ENCODE data around the gene KATNAL1.
"Not testable (repeated sequence)": the region's sequence is repeated elsewhere in the genome, so short reads cannot be mapped to it uniquely, and the experiment has no call there.

KATNAL1 gene

DNA sequence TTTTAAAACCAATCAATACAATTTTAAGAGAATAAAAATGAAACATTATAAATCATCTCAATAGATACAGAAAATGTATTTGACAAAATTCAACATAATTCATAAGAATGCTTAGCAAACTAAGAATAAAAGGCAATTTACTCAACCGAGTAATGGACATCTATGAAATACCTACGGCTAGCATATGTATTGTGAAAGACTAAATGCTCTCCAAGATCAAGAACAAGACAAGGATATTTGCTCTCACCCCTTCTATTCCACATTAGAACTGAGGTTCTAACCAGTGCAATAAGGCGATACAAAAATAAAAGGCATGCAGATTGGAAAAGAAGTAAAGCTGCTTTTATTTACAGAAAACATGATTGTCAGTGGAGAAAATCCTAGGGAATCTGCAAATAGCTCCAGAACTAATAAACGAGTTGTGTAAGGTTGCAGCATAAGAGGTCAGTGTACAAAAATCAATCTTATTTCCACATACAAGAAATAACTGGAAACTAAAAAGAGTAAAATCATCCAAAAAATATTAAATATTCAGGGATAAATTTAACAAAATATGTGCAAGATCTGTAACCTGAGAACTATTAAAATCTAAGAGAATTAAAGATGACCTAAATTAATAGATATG lies 16.4 kb downstream of the KATNAL1 start:
- no peak for DNase-seq

- no peak for DNase-seq
Observed at GRCh38 chr13:30289533-30289932, 17.8 kb downstream of the KATNAL1 start.

- DNase-seq: not testable (repeated sequence)
Observed at GRCh38 chr13:30286059-30286458, 21.3 kb downstream of the KATNAL1 start.

DNA sequence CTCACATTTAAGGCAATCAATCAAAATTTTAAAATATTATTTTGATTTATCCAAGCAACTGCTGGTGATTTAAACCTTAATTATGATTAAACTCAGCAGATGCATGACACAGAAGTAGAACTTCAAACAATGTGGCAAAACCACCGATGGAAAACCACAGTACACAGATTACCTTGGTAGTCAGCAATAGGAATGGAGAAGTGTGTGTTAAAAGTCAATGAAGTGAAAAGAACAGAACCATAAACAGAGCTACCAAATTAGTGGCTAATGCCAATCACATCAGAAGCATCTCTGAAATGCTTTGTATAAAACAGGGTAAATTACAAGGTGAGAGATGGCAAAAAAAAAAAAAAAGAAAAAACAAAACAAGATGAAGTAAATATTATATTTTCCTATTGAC lies 31.2 kb downstream of the KATNAL1 start:
- no peak for DNase-seq

DNA sequence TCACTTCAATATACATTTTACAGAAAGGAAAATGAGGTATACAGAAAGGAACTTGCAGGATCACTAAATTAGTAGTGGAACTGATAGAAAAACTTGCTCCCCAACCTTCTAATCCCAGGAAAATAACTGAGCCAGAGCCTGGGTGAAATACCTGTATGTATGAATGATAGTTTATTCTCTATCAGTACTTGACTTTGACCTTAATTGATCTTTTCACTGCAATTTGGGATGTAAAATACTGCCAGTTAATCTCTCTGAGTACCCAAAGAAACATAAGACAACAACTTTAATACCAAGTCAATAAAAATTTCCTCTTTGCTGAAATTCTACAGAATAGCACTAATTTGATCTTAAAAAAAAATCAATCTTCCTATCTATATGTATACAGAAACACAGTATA lies 33.3 kb downstream of the KATNAL1 start:
- DNase-seq: no peak

- not testable (repeated sequence) for DNase-seq
Observed at GRCh38 chr13:30270035-30270434, 37.3 kb downstream of the KATNAL1 start.

DNA sequence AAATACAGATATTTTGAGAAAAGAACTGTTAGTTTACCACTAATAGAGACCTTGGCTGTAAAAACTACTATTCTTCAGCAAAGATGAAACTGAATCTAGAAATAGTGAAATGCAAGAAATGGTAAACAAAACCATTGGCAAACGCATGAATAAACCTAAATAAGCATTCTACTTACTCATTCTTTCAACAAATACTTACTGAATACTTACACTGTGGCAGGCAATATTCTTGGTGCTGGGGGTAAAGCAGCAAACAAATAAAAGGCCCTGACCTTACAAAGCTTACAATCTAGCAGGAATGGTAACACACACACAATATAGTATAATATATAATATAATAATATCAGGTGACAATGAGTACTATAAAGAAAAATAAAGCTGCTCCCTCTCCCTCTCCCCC lies 38.7 kb downstream of the KATNAL1 start:
- DNase-seq: no peak

DNA sequence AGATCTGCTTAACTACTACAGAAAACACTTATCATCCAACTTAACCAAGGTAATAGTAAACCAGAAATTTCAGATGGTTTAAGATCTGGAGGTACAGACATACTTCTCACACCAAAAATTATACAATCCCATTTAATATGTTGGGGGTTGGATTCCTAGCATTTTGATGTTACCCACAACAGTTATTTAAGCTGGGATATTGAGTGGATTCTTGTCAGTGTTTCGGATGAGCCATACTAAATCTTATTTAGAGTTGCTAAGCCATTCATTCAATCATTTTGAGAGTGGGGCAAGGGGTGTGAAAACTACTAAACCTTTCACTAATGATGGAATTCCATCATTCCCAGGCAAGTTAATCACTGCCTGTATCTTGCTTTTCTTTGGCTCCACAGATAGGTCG lies 40.6 kb downstream of the KATNAL1 start:
- DNase-seq: no peak

GRCh38 chr13:30259149-30259733 lies 48.1 kb downstream of the KATNAL1 start:
- not testable (repeated sequence) for DNase-seq

DNA sequence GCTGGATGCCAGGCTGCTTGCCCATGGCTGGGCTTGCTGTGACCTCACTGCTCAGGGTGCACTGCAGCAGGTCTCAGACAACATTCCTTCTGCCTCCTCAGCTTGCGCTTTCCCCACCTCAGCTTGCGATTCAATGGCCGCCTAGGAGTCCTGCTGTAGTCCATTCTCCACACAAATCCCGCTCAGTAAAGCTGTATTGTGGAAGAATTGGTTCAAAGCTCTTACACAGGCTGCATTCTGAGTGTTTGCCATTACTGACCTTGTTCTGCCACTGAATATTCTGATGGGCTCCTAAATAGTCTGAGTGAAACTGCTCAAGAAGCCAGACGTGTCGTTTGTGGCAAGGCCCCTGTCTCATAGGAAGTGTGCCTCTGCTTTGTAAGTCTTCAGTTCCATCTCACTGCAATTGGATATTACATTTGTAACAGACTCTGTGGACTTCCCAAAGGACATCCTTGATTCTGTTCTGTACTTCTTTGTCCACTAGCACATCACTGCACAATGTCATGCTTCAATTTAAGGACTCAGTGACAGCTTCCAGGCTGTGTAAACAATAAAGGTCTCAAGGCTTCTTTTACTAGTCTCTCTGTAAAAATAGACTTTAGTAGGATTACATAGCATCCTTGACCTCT lies 49.8 kb downstream of the KATNAL1 start:
- DNase-seq: no peak

DNA sequence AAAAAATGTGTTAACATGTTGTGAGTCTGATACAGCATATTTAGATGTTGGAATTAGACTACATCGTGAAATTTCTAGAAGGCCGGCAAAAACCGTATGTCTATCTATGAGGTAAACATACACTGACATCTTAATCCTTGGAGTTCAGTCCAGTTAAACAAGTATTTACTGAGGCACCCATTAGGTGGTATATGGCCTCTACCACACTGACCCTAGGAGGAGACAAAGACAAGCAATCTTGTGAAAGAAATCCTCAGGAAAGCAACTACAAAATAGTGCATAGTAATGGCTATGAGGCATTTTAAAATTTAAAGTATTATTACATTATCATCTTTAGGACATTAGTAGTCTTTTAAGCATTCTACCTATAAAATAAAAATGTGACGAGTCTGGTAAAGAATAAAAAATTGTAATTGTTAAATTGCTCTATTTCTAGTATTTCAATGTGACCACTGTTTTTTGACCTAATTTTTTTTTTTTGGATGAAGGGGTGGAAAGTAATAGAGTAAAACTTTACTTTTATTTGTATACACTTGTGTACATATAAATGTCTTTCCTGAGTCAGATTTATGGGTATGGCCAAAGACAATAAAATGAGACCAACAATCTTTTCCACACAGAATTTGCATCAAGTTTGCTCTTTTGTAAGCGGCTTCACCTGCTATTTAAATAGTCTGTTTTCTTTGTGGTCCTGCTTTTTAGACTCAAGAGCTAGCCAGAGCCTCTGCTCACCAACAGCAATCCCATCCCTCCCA lies 50.5 kb downstream of the KATNAL1 start:
- DNase-seq: no peak

DNA sequence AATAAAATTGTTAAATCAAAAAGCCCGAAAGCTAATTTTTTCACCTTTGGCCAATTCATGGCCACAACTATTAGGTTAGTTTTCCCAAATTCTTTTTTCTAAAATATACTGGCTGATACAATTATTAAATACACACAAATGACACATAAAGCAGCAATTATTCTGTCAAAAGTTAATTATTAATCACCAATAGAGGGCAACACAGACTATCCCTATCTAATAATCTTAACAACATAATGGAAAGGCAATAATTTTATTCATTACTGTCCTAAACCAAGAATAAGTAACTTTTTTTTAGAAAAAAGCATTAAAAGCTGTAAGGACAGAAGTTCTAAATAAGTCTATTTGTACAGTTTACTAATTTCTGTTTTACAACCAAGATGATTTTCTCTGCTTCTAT lies 51.7 kb downstream of the KATNAL1 start:
- DNase-seq: no peak

GRCh38 chr13:30253830-30254229 lies 53.5 kb downstream of the KATNAL1 start:
- DNase-seq: no peak

DNA sequence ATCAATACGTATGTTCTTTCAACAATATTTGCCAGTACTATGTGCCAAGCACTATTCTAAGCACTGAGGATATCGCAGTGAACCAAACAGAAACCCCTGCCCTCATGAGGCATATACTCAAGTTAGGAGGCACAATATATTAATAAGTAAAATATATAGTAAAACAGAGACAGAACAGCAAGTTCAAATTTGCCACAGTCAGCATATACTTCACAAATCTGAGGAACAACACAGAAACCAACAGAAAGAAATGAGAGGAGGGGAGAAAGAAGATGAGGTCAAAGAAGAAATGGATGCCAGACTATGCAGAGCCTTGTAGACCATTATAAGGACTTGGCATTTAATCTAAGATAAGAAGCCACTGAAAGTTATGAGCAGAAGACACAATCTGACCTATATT lies 59.9 kb downstream of the KATNAL1 start:
- DNase-seq: no peak

DNA sequence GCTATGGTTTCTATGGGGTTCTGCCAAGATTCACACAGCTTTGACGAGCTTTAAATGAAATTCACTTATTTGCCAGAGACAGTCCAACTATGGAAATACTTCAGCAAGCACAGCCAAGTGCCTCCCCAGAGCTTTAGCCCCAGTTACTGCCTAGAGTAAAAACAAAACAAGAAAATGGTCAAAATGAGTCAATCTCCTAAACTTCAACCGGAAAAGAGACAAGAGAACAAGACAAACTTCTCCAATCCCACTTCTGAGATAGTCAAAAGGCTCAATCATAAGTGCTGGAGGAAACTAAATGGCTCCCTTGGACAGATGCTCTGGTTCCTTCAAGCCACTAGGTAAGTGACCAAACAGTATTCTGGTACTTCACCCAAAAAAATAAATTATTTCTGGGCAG lies 65.8 kb downstream of the KATNAL1 start:
- DNase-seq: peak; percentile 70

- DNase-seq: no peak
Observed at GRCh38 chr13:30240608-30241007, 66.7 kb downstream of the KATNAL1 start.

DNA sequence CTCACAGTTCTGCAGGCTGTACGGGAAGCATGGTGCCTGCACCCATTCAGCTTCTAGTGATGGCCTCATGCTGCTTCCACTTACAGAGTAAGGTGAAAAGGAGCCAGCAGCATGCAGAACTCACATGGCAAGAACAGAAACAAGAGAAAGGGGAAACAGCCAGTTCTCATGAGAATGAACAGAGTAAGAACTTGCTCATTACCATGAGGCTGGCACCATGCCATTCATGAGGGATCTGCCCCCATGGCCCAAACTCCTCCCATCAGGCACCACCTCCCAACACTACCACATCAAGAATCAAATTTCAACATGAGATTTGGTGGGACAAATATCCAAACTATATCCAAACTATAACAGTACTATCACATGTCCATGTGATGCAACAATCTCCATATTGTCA lies 72.1 kb downstream of the KATNAL1 start:
- DNase-seq: no peak

DNA sequence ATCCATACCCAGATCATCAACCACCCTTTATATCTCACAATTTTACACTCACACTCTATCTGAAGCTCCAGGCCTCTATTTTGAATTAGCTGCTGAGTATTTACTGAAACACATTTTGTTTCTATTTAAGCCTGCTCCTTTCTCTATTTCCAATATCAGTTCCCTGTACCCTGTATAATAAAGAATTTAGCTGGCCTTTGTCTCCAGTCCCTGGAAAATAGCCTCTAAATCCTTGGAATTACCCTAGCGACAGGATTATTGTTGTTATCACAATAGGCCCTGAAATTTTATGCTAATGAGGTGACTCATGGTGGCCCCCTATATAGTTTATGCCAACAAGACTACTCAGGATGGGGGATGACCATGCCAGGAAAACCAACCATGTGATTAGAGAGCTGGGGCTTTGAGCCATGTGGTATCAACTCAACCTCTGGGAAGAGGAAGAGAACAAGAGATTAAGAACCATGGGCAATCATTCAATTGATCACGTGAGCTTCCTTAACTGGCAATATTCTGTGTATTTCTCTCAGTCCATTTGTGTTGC lies 72.7 kb downstream of the KATNAL1 start:
- DNase-seq: no peak

- no peak for DNase-seq
Observed at GRCh38 chr13:30224732-30225131, 82.6 kb downstream of the KATNAL1 start.

- DNase-seq: no peak
Observed at GRCh38 chr13:30222254-30222653, 85.1 kb downstream of the KATNAL1 start.

DNA sequence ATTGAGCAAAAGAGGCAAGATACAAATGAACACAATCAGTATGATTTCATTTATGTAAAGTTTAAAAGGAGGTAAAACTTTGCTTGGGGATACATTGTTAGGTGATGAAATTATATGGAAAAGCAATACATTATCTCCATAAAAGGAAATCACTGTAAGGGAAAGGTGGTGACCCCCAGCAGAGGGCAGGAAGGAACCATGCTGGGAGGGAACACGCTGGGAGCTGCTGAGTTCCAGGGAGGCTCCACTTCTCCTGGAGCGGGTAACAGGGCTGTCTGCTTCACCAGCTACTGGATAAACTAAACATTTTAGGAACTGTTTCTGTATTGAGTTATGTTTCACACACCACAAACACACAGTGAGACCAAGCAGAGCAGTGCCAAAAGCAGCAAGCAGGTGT lies 91.2 kb downstream of the KATNAL1 start:
- no peak for DNase-seq

GRCh38 chr13:30212256-30212655 lies 95.1 kb downstream of the KATNAL1 start:
- no peak for DNase-seq

DNA sequence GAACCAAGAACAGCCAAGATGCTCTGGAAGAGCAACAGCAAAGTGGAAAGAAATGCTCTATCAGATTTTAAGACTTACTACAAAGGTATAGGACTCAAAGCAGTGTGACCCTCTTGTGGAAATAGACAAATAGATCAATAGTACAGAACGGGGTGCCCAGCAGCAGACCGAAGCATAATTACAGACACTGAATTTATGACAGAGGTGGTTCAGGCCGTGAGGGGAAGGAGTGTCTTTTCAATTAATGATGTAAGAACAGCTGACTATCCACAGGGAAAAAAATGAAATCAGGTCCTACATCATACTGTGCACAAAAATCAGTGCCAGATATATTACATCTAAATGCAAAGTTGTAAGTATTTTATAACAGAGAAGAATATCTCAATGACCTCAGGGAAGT lies 95.6 kb downstream of the KATNAL1 start:
- DNase-seq: no peak

- DNase-seq: no peak
Observed at GRCh38 chr13:30204564-30204963, 102.8 kb downstream of the KATNAL1 start.

All from right hindlimb (tissue), 1 donor.